Neural progenitor cell (in vitro differentiated cells): ENCODE results near the gene ORM1. TPM values are rescaled to one million over a fixed set of nuclear protein-coding genes. Genes with fewer than 3 reads are reported as not detected.
"Not testable (repeated sequence)": the region's sequence is repeated elsewhere in the genome, so short reads cannot be mapped to it uniquely, and the experiment has no call there.

Experiments used
- DNase-seq: peaks from one replicate; pipeline ENCODE4 v3.0.0-alpha.2; 2016; ENCODE audit warnings: low spot score
- H2AFZ ChIP-seq: fragments of 200-600 bp; sonication (generic); replicated peaks from 2 replicates; pipeline ENCODE4 v1.6.1; 2016; ENCODE audit warnings: antibody characterized with exemption
- H3F3A ChIP-seq: fragments of 200-600 bp; sonication (generic); 2 replicates; pipeline ENCODE4 v1.6.1; 2016; ENCODE audit warnings: antibody characterized with exemption, low read depth
- H3K27ac ChIP-seq: fragments of 200-600 bp; sonication (generic); 2 replicates; pipeline ENCODE4 v1.5.1; 2016; ENCODE audit warnings: mild to moderate bottlenecking
- H3K27me3 ChIP-seq: fragments of 200-600 bp; sonication (generic); 2 replicates; pipeline ENCODE4 v1.6.1; 2016; ENCODE audit warnings: mild to moderate bottlenecking, moderate library complexity
- H3K36me3 ChIP-seq: fragments of 200-600 bp; sonication (generic); 2 replicates; pipeline ENCODE4 v1.5.1; 2016
- H3K4me1 ChIP-seq: fragments of 200-600 bp; sonication (generic); 2 replicates; pipeline ENCODE4 v1.6.1; 2016; ENCODE audit warnings: mixed run types
- H3K4me2 ChIP-seq: fragments of 200-600 bp; sonication (generic); 2 replicates; pipeline ENCODE4 v1.6.1; 2016
- H3K4me3 ChIP-seq: fragments of 200-600 bp; sonication (generic); 2 replicates; pipeline ENCODE4 v1.5.1; 2016
- H3K79me2 ChIP-seq: fragments of 200-600 bp; sonication (generic); 2 replicates; pipeline ENCODE4 v1.6.1; 2016; ENCODE audit warnings: low read depth
- H3K9ac ChIP-seq: fragments of 200-600 bp; sonication (generic); 2 replicates; pipeline ENCODE4 v1.6.1; 2016
- H3K9me3 ChIP-seq: fragments of 200-600 bp; sonication (generic); 2 replicates; pipeline ENCODE4 v1.5.1; 2016; ENCODE audit warnings: low read depth
- H4K20me1 ChIP-seq: fragments of 200-600 bp; sonication (generic); 2 replicates; pipeline ENCODE4 v1.6.1; 2016; ENCODE audit warnings: low read depth
- H3K27ac Mint-ChIP-seq: 3 replicates; pipeline ENCODE4 v1.8.0; 2021; ENCODE audit warnings: mixed read lengths
- H3K27me3 Mint-ChIP-seq: 2 replicates; pipeline ENCODE4 v1.8.0; 2022; ENCODE audit warnings: low read depth, mild to moderate bottlenecking, inconsistent platforms, moderate library complexity, mixed read lengths; ENCODE audit not compliant: insufficient read depth
- H3K36me3 Mint-ChIP-seq: 3 replicates; pipeline ENCODE4 v1.8.0; 2021; ENCODE audit warnings: mixed read lengths
- H3K4me1 Mint-ChIP-seq: 3 replicates; pipeline ENCODE4 v1.8.0; 2021; ENCODE audit warnings: mixed read lengths
- H3K4me3 Mint-ChIP-seq: 3 replicates; pipeline ENCODE4 v1.8.0; 2021; ENCODE audit warnings: mild to moderate bottlenecking, moderate library complexity, mixed read lengths
- H3K9me3 Mint-ChIP-seq: 3 replicates; pipeline ENCODE4 v1.8.0; 2020; ENCODE audit warnings: mixed read lengths
- EZH2 ChIP-seq: fragments of 200-600 bp; sonication (generic); IDR thresholded peaks from 2 replicates; pipeline ENCODE4 v1.6.1; 2017; ENCODE audit warnings: antibody characterized with exemption, mild to moderate bottlenecking, moderate library complexity
- EZH2phosphoT487 ChIP-seq: fragments of 200-600 bp; sonication (generic); IDR thresholded peaks from 2 replicates; pipeline ENCODE4 v1.6.1; 2017; ENCODE audit warnings: antibody characterized with exemption
- total RNA-seq: library from RNA; depleted of rRNA; stranded (reverse); fragments of >200 nt; gene quantifications from 2 replicates; pipeline ENCODE4 v1.2.3, GENCODE V29; 2015; ENCODE audit warnings: low replicate concordance
- TF ChIP-seq, protein P1 (sequence below): fragments of 200-600 bp; sonication (generic); IDR thresholded peaks from 2 replicates; pipeline ENCODE4 v1.5.1; 2017; ENCODE audit warnings: antibody characterized with exemption, mild to moderate bottlenecking

ORM1 gene
- total RNA-seq, 1 donor from 2014 or later: not detected

DNA sequence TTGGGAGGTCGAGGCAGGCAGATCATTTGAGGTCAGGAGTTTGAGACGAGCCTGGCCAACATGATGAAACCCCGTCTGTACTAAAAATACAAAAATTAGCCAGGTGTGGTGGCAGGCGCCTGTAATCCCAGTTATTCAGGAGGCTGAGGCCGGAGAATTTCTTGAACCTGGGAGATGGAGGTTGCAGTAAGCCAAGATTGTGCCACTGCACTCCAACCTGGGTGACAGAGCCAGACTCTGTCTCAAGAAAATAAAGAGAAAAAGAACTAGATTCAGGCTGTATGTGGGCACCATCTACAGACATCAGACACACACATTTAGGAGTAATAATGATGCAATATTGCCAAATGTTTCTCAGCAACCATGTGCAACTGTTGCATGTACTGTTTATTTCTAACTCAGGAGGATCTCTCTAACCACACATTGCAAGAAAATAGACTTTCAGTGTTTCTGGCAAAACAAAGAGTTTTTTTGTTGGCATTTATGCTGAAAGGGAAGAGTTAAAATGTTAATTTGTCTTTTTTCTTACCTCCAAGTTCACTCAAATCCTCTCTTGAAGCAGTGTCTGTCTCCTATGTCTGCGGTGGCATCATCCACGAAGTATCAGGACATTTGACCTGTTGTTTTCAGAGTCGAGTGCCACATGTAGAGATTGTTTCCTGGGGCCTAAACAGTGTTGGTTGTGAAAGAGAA lies 5.1 kb upstream of the ORM1 start:
- Histone ChIP-seq H3K79me2 (no peaks in the 10 kb centered on the region), H3K27me3 (no peaks in the 10 kb centered on the region), H3K4me3 (no peak overlapping the region), H3K9ac (no peak overlapping the region), H3K27ac (no peak overlapping the region), H3K9me3 (no peaks in the 10 kb centered on the region), H3F3A (peaks cover 6% of the 10 kb centered on the region), H4K20me1 (no peaks in the 10 kb centered on the region), H3K36me3 (no peaks in the 10 kb centered on the region), H2AFZ (no peak overlapping the region), H3K4me2 (no peak overlapping the region), H3K4me1 (peaks cover 8% of the 10 kb centered on the region)
- peaks cover 9% of the 10 kb centered on the region for H3K4me1 Mint-ChIP-seq
- no peaks in the 10 kb centered on the region for H3K9me3 Mint-ChIP-seq
- H3K27me3 Mint-ChIP-seq: peaks cover 5% of the 10 kb centered on the region
- H3K4me3 Mint-ChIP-seq: no peak overlapping the region
- TF ChIP-seq EZH2phosphoT487 (no peak), EZH2 (no peak)
- TF ChIP-seq, protein P1, sequence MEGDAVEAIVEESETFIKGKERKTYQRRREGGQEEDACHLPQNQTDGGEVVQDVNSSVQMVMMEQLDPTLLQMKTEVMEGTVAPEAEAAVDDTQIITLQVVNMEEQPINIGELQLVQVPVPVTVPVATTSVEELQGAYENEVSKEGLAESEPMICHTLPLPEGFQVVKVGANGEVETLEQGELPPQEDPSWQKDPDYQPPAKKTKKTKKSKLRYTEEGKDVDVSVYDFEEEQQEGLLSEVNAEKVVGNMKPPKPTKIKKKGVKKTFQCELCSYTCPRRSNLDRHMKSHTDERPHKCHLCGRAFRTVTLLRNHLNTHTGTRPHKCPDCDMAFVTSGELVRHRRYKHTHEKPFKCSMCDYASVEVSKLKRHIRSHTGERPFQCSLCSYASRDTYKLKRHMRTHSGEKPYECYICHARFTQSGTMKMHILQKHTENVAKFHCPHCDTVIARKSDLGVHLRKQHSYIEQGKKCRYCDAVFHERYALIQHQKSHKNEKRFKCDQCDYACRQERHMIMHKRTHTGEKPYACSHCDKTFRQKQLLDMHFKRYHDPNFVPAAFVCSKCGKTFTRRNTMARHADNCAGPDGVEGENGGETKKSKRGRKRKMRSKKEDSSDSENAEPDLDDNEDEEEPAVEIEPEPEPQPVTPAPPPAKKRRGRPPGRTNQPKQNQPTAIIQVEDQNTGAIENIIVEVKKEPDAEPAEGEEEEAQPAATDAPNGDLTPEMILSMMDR: no peak
- no peaks in the 10 kb centered on the region for H3K36me3 Mint-ChIP-seq
- peak overlapping the region; percentile 60 for H3K27ac Mint-ChIP-seq
- no peak for DNase-seq

DNA sequence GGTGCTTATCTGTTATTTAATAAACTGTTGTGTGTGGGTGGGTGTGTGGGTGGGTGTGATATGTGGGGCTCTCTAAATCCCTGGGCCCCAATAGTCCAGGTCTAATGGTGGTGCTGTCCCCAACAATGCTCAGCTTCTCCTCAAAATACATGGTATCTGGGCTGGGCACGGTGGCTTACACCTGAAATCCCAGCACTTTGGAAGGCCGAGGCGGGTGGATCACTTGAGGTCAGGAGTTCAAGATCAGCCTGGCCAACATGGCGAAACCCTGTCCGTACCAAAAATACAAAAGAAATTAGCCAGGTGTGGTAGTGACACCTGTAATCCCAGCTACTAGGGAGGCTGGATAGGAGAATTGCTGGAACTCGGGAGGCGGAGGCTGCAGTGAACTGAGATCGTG lies 4.5 kb upstream of the ORM1 start:
- no peak overlapping the region for H3K4me3 Mint-ChIP-seq
- Histone ChIP-seq H3K79me2 (no peaks in the 10 kb centered on the region), H3K27me3 (no peaks in the 10 kb centered on the region), H3K27ac (no peak overlapping the region), H4K20me1 (no peaks in the 10 kb centered on the region), H3K4me1 (peaks cover 8% of the 10 kb centered on the region), H3K9me3 (no peaks in the 10 kb centered on the region), H3K4me3 (no peak overlapping the region), H3K9ac (no peak overlapping the region), H3K36me3 (no peaks in the 10 kb centered on the region), H3K4me2 (no peak overlapping the region), H3F3A (peaks cover 6% of the 10 kb centered on the region), H2AFZ (no peak overlapping the region)
- H3K27me3 Mint-ChIP-seq: peaks cover 5% of the 10 kb centered on the region
- H3K36me3 Mint-ChIP-seq: no peaks in the 10 kb centered on the region
- no peak for DNase-seq
- peak overlapping the region; percentile 60 for H3K27ac Mint-ChIP-seq
- peaks cover 9% of the 10 kb centered on the region for H3K4me1 Mint-ChIP-seq
- TF ChIP-seq, protein P1: no peak
- no peak for TF ChIP-seq EZH2
- no peak for TF ChIP-seq EZH2phosphoT487
- no peaks in the 10 kb centered on the region for H3K9me3 Mint-ChIP-seq

DNA sequence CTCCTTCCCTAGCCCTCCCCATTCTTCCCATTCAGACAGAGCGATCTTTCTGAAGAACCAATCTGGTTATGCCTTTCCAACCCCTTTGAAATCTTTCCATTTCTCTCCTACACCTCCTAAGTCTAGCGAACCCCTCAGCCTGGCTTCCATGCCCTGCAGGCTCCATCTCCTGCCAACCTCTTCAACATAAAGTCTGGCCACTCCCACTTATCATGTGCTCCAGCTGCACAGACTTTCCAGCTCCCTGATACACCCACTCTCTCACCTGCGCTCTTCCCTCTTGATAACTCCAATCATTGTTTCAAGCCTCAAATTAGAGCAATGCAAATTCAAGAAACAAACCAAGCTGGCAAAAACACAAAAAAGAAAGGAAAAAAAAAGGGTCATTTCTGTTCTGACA lies 3.8 kb upstream of the ORM1 start:
- peaks cover 6% of the 10 kb centered on the region for H3F3A ChIP-seq
- H3K4me2 ChIP-seq: no peak overlapping the region
- H3K27me3 ChIP-seq: no peaks in the 10 kb centered on the region
- no peak overlapping the region for H3K4me3 ChIP-seq
- peaks cover 5% of the 10 kb centered on the region for H3K27me3 Mint-ChIP-seq
- H3K36me3 Mint-ChIP-seq: no peaks in the 10 kb centered on the region
- H3K9me3 Mint-ChIP-seq: no peaks in the 10 kb centered on the region
- H3K4me3 Mint-ChIP-seq: no peak overlapping the region
- no peak for TF ChIP-seq EZH2
- TF ChIP-seq EZH2phosphoT487: no peak
- TF ChIP-seq, protein P1: no peak
- no peak overlapping the region for H3K9ac ChIP-seq
- H2AFZ ChIP-seq: no peak overlapping the region
- DNase-seq: no peak
- H4K20me1 ChIP-seq: no peaks in the 10 kb centered on the region
- H3K4me1 Mint-ChIP-seq: peaks cover 9% of the 10 kb centered on the region
- H3K27ac ChIP-seq: no peak overlapping the region
- H3K9me3 ChIP-seq: no peaks in the 10 kb centered on the region
- H3K36me3 ChIP-seq: no peaks in the 10 kb centered on the region
- no peak overlapping the region for H3K27ac Mint-ChIP-seq
- H3K79me2 ChIP-seq: no peaks in the 10 kb centered on the region
- peaks cover 8% of the 10 kb centered on the region for H3K4me1 ChIP-seq

DNA sequence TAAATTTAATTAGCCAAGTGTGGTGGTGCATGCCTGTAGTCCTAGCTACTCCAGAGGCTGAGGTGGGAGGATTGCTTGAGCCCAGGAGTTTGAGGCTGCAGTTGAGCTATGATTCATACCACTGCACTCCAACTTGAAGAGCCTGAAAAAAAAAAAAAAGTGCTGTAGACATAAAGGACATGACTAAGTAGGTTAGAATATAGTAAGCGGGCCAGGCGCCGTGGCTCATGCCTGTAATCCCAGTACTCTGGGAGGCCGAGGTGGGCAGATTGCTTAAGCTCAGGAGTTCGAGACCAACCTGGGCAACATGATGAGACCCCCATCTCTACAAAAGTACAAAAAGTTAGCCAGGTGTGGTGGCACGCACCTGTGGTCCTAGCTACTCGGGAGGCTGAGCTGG lies 2.2 kb upstream of the ORM1 start:
- H3K4me2 ChIP-seq, H3K4me1 ChIP-seq, H3K36me3 ChIP-seq, H3K27me3 ChIP-seq, H3K27me3 Mint-ChIP-seq, H3K9me3 Mint-ChIP-seq, H3K4me3 Mint-ChIP-seq, DNase-seq, H3K4me3 ChIP-seq, H3F3A ChIP-seq, H3K36me3 Mint-ChIP-seq, H2AFZ ChIP-seq, H3K27ac Mint-ChIP-seq, H3K4me1 Mint-ChIP-seq, H3K27ac ChIP-seq, H4K20me1 ChIP-seq, H3K9me3 ChIP-seq, H3K79me2 ChIP-seq, H3K9ac ChIP-seq: not testable (repeated sequence)
